GM21367 (cell line): ENCODE data around the gene FRY.

Source experiments
- ATAC-seq: cut with Tn5 transposase; IDR thresholded peaks from one replicate; pipeline ENCODE4 v1.9.1; 2021; ENCODE audit not compliant: unreplicated experiment

Gene FRY

DNA sequence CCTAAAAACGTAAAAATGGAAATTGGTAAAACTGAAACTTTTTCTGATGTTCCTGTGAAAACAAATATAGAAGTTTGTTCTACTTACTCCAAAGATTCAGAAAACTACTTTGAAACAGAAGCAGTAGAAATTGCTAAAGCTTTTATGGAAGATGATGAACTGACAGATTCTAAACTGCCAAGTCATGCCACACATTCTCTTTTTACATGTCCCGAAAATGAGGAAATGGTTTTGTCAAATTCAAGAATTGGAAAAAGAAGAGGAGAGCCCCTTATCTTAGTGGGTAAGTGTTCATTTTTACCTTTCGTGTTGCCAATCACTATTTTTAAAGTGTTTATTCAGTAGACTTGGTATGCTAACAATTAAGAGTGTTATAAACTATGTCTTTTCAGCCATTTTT is 309.3 kb downstream of the FRY start:
- no peak for ATAC-seq

DNA sequence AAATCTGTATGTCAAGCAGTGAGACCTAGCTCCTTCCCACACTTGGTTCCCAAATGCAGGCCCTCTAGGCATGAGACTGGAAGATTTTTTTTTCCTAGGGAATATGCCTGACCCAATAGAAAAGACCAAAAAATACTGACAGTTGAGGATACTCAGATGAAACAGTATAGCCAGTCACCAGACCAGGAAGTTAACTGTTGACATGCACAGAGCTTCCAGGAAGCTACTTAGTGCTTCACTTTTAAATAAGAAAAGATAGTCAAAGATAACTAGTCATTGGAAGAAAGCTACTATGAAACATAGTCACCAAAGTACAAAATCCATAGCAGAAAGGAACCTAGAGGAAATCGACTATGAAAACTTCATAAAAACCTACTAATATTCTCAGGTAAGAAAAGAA is 316.1 kb downstream of the FRY start:
- ATAC-seq, result no peak
